SKM-1 treated with dmso at 0.1 percent for 144 hours (cell line): ENCODE data around the gene DOCK9.

Experiments
- DNase-seq: peaks from one replicate; lab custom pipeline; 2025; ENCODE audit not compliant: unreplicated experiment; lab: John Stamatoyannopoulos, UW

The DOCK9 gene, protein sequence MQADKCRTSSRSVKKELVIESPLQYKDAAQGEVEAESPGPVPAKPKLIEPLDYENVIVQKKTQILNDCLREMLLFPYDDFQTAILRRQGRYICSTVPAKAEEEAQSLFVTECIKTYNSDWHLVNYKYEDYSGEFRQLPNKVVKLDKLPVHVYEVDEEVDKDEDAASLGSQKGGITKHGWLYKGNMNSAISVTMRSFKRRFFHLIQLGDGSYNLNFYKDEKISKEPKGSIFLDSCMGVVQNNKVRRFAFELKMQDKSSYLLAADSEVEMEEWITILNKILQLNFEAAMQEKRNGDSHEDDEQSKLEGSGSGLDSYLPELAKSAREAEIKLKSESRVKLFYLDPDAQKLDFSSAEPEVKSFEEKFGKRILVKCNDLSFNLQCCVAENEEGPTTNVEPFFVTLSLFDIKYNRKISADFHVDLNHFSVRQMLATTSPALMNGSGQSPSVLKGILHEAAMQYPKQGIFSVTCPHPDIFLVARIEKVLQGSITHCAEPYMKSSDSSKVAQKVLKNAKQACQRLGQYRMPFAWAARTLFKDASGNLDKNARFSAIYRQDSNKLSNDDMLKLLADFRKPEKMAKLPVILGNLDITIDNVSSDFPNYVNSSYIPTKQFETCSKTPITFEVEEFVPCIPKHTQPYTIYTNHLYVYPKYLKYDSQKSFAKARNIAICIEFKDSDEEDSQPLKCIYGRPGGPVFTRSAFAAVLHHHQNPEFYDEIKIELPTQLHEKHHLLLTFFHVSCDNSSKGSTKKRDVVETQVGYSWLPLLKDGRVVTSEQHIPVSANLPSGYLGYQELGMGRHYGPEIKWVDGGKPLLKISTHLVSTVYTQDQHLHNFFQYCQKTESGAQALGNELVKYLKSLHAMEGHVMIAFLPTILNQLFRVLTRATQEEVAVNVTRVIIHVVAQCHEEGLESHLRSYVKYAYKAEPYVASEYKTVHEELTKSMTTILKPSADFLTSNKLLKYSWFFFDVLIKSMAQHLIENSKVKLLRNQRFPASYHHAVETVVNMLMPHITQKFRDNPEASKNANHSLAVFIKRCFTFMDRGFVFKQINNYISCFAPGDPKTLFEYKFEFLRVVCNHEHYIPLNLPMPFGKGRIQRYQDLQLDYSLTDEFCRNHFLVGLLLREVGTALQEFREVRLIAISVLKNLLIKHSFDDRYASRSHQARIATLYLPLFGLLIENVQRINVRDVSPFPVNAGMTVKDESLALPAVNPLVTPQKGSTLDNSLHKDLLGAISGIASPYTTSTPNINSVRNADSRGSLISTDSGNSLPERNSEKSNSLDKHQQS (N-terminal part only)

GRCh38 chr13:98977568-98978265 lies at the start of gene DOCK9:
Gene DOCK9, minus strand, starts transcription at chr13:98978064. Its CDS starts 155 bp downstream, at chr13:98977909.
- no peak for DNase-seq

DNA sequence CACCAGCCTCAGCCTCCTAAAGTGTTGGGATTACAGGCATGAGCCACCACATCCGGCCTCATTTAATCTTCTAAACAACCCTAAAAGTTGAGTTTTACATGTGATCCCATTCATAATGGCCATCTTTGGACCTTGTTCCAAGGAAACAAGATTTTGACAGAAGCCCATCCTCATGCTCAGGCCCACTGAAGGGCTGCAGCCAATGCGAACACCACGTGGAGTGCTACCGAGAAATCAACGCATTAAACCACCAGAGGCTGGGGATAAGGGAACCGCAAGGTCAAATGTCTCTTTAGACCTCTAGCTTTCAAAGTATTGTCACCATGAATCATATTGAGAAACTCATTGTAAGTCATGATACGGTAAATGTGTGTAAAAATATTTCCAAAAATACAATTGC lies 49.4 kb upstream of the DOCK9 start:
- DNase-seq, result no peak

DNA sequence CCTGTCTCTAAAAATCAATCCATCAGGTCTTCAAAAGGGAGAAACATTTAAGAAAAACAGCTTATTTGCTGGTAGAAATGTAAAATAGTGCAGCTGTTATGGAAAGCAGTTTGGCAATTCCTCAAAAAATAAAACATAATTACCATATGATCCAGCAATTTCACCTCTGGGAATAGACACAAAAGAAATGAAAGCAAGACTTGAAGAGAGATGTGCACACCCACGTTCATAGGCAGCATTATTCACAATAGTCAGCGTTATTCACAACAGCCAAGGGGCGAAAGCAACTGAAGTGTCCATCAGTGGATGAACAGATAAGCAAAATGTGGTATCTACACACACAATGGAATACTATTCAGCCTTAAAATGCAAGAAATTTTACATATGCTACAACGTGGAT lies 45.1 kb upstream of the DOCK9 start:
- no peak for DNase-seq

- DNase-seq, result no peak
Observed at GRCh38 chr13:99018418-99019180, 40.7 kb upstream of the DOCK9 start.

DNA sequence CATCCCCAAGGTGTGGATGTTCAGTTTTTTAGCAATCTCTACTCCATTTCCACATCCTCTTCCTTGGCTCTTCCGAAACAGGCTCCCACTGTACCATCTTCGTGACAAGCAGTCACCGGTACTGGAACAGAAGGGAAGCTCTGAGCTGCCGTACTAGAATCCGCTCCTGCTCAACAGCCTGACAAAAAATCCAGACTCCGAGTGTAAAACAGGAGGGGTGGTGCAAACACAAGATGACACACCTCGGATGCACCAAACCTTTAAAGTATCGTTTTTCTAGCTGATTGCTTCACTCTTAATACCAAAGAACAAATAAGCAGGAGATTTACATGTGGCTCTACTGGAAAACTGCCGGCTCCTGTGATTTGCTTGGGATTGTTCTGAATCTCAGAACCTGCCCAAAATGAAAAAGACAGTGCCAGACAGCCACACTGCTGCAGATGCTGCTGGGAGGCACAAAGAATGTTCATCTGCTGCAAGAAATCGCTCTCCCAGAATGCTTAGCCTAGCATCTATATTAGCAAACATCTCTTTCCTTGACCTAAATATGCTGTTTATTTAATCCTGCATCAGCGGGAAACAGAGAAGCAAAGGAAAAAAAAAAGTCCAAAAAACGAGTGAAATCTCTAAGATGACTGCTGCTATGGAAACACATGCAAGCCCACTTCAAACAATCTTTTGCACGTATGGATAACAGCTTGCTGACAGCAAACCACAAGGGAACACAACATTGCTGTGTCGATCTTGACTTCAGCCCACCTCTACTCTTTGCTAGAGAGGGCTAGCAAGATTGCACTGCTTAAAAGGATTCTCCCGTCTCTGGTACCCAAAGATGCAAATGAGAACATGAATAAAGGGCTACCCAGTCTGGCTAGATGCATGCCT lies 38.0 kb upstream of the DOCK9 start:
- DNase-seq, result no peak

DNA sequence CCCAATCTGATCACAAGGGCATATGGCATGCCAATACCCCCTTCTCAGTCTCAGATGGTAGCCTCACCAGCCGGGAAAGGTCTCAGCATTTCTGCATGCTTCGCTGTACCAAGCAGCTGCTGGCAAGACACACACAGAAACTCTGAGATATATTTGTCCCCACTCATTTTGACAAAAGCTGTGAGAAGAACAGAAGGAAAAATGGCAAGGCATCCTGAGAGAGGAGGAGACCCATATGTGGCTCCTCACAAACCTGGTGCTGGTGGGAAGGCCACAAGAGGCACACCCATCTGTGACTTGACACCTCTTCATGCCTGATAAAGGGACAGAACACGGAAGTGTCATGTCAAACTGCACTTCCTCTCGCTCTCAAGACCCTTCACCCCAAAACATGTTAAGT lies 36.7 kb upstream of the DOCK9 start:
- DNase-seq, result no peak

DNA sequence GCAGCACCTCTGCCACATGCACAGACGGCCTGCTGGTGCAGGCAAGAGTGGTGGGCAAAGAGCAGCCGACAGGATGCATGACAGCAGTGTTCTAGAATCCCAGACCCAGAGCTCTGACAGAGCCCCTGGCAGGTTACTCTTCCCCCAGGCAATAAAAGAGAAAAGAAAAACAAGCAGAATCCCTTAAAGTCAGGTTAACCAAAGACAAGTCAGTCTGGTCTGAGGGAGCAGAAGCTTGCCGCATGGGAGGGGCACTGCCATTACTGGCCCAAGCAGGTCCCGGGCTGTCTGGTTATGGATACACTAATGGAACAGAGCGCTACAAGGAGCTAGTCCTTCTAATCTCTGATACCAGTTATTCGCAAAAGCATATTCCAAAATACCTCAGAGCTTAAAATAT lies 36.1 kb upstream of the DOCK9 start:
- no peak for DNase-seq

GRCh38 chr13:99012539-99012938 lies 34.7 kb upstream of the DOCK9 start:
- DNase-seq, result no peak

DNA sequence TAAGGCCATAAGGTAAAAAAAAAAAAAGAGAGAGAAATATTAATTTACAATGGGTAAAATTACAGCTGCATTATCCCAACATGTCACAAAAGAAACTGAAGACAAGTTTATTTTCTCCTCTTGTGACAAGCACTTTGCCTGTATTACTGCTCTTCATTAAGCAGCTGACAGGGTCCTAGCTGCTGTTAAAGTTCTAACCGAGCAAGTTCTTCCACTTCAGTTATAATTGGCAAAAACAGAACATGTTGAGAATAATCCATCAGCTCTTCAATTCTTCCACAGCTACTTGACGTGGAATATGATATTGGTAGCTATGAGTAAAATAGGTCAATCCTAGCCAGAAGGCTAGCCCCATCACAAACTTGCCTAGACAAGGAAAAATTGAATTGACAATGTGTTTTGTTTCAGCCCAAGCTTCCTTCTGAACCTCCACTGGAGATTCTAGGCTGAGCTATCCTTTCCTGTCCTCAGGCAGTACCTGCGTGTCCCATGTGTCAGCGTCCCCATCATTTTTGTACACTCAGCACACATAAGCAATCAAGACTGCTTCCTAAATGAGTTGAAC lies 32.2 kb upstream of the DOCK9 start:
- DNase-seq, result no peak

GRCh38 chr13:99008577-99008976 lies 30.7 kb upstream of the DOCK9 start:
- no peak for DNase-seq

GRCh38 chr13:99007414-99007986 lies 29.6 kb upstream of the DOCK9 start:
- DNase-seq, result no peak

GRCh38 chr13:99005609-99006008 lies 27.7 kb upstream of the DOCK9 start:
- DNase-seq, result no peak

DNA sequence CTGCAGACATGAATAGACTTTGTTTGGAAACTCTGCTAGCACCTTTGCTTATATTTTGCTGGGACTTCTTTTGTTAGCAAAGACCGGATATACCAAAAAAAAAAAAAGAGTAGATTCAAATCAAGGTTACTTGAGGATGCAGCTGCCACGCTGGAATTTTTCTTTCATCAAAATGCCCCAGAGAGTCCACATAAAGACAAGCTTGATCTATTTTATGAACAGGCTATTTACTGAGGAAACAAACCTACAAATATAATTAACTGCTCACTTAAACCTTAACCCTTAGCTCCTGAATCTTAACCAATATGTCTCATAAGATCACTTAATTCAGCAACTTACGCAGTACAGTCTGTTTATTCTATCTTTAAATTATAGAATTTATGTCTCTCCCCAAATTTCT lies 27.1 kb upstream of the DOCK9 start:
- no peak for DNase-seq

DNA sequence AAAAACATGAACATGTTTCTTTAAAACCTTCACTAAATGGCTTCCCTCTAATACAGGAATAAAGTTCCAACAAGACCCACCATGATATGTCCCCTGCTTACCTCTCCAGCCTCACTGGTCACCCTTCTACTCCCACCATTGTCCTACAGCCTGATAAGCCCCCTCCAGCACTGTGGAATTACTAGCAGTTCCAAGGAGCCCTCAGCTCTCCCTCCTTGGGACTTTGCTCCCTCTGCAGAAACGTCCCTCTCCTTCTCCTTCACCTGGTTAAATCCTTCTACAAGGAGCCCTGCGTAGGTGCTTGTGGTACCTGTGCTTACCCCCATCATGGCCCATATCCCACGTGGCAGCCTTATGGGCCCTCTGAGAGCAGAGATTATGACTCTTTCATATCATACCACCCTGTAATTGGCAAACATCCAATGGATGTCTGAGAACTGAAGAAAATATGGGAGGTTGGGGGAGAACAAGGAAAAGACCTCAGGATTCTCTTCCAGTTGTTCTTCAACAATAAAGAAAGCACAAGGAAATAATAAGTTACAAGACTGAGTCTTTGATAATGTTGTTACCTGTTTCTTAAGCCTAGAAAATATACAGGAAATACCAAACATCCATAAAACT lies 26.1 kb upstream of the DOCK9 start:
- DNase-seq, result no peak

- DNase-seq, result no peak
Observed at GRCh38 chr13:99003186-99003585, 25.3 kb upstream of the DOCK9 start.

- DNase-seq, result no peak
Observed at GRCh38 chr13:99002172-99002710, 24.4 kb upstream of the DOCK9 start.

DNA sequence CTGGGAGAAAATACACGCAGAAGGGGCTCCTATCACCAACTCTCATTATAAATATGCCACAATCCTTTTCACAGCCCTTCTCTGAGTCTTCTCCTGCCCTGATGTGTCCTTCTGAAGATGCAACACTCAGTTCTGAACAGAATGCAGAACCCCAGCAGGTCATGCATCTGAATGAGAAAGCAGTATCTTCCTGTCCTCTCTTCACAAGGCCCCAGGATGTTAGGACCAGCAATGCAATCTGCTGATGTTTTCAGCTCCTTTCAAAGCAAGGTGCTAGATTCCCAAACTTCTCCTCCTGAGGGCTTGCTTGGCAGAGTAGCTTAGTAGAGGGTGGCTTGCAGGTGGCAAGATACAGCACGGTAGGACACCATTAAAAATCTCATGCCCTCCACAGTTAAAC lies 22.3 kb upstream of the DOCK9 start:
- DNase-seq, result no peak

DNA sequence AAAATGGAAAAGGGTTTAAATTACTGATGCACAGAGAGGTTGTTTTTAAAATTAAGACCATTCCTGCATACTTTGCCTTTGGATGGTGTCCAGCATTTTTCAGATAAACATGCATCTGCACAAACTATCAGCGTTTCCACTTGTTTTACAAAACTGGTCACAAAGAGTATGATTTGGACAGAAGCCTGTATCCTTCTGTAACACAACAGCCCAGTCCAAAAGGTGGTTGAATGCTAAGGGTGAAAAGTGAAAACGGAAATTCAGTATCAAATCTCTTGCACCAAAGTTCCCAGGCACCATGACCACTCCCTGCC lies 21.7 kb upstream of the DOCK9 start:
- no peak for DNase-seq
